ENCODE measurements around the gene RAB37.
A peak's percentile ranks its signal among the peaks of the same experiment; 100 is the strongest.

The RAB37 gene

DNA sequence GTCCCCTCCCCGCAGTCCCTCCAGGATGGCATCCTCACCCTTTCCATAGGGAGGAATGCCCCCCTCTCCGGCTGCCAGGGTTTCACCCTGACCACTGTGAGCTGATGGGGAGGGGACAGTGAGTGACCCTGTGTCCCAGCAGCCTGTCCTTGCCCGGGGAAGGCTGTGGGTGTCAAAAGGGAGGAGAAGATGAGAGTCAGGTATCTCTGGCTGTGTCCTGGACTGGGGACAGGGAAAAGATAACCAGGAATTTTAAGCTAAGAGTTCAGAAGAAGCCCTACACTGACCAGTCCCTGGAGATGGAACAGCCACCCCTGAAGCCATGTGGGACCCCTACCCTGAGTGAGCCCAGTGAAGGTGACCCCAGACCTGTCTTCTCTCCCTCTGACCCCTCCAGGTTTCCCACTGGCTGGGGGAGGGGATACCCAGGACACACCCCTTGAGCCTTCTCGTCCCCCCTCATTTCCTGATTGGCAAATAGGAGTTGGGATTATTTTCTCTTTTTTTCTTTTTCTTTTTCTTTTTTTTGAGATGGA, 27.8 kb downstream of the RAB37 start:
- no peak for DNase-seq

DNA sequence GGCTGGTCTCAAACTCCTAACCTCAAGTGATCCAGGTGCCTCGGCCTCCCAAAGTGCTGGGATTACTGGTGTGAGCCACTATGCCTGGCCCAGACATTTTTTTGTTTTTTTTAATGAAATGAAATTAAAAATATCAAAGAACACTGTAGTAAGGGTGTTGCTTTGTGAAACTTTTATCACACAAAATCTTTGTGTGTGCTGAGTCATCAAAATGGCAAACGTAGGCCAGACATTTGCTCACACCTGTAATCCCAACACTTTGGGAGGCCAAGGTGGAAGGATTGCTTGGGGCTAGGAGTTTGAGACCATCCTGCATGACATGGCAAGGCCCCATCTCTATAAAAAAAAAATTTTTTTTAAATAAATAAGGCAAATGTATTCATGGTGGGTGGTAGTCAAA, 29.4 kb downstream of the RAB37 start:
- DNase-seq = no peak

DNA sequence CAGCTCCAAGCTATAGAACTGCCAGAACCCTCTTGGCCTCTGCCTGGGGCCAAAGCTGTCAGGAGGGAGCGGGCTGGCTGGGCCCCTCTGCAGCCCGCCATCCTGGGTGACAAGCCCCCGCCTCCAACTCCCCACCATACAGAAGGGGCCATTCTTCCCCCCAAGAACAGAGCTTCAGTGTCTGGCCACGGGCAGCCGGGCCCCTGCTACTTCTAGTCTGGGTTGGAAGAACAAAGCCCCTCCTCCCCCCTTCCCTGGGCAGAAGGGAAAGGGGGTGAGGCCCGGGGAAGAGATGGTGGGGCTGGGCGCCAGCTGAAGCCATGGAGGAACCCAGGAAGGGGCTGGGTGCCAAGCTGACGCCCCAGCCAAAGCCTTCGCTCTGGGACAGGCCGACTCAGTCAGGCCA, 30.1 kb downstream of the RAB37 start:
- no peak for DNase-seq

DNA sequence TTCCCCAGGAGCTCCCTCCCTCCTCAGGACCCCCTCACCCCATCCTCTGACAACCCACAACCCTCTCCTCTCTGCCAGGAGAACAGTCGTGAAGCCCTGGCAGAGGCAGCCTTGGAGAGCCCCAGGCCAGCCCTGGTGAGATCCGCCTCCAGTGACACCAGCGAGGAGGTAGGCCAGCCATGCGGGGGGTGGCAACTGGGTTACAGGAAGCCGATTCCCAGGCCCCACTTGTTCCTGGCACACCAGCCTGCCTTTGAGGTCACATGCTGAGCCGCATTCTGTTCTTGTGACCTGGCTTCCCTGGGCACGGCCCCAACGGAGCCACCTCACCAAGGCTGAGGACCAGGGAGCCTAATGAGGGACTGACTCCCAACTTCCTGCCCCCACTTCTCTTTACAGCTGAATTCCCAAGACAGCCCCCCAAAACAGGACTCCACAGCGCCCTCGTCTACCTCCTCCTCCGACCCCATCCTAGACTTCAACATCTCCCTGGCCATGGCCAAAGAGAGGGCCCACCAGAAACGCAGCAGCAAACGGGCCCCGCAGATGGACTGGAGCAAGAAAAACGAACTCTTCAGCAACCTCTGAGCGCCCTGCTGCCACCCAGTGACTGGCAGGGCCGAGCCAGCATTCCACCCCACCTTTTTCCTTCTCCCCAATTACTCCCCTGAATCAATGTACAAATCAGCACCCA, 31.2 kb downstream of the RAB37 start:
- DNase-seq = no peak

DNA sequence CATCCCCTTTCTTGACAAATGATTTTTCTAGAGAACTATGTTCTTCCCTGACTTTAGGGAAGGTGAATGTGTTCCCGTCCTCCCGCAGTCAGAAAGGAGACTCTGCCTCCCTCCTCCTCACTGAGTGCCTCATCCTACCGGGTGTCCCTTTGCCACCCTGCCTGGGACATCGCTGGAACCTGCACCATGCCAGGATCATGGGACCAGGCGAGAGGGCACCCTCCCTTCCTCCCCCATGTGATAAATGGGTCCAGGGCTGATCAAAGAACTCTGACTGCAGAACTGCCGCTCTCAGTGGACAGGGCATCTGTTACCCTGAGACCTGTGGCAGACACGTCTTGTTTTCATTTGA, 31.7 kb downstream of the RAB37 start:
- DNase-seq = no peak

DNA sequence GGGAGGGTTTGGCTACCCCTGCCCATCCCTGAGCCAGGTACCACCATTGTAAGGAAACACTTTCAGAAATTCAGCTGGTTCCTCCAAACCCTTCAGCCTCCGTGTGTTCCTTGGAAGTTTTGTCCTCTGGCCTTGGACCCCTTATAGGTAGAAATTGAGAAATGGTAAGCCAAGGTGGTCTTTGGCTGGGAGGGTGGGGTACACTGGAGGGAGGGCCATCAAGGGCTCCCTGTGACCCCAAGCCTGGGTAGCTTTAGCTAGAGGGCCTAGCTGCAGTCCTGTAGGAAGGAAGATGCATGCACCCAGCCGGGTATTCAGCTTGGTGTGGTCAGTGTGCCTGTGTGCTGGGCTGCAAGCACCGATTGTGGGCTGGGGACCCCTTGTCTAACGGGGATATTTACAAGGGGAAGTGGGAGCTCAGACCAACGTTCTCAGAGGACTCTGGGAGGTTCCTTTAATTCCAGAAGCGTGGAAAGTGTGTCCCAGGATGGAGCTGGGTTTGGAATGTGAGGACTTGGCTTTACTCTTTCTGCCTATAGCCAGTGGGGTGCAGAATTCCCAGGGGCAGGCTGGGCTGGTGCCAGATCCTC, 32.3 kb downstream of the RAB37 start:
- no peak for DNase-seq

DNA sequence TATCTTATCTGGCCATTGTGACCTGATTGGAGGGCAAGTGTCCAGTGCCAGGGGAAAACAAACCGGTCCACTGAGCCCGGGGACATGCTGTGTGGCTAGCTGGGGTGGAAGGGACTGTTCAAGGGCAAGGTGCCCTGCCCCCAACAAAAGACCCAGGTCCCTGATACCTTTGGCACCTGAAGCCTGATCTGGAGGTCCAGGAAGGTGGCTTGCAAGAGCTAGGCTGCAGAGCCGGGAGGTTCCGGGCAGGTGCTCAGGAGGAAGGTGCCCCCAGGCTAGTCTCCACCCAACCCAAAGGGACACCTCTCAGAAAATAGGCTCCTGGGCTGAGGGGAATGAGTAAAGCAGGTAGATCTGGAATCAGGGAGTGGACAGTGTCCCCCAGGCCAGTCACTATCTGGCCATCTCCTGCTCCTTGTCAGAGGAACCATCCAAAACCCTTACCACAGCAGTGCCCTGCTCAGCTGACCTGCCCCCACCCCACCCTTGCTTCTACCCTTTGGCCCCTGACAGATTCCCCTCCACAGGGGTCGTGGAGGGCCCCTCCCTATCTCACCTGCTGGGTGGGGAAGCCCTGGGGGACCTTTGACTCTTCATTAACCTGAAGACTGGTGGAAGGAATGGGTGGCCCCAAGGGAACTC, 32.9 kb downstream of the RAB37 start:
- DNase-seq = no peak

DNA sequence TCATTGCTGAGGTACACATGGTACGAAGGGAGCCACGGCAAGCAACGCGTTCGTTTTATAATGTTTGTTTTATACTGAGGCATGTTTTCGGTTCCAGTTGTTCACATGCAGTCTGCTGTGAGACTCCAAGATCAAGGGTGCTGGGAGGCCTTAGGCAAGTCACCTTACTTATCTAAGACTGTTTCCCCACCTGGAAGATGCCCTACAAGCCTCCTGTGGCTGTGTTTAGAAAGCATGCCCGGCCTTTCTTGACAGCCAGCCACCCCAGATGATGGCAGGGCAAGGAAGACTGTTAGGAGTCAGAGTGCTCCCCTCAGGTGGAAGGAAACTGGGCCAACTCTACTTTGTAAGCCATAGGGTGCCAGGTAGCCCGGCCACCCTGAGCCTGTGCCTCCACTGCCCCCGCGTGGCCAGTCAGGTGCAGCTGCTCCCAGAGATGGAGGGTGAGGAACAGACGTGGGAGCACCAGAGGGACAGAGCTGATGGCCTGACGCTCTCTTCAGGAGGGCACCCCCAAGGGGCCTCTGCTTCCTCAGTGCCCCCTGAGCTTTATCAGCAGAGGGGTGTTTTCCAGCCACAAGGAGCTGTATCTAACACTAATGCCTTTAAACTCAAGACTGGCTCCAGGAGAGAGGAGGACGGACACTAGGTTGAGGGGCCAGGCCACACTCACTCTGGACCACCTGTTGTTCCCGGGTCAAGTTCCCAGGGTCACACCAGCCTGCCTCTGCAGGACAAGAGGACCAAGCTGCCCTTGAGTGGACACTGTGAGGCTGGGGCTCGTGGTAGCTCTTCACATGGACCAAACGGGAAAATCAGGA, 33.7 kb downstream of the RAB37 start:
- DNase-seq = peak; percentile 55 to 72 (median 66)

DNA sequence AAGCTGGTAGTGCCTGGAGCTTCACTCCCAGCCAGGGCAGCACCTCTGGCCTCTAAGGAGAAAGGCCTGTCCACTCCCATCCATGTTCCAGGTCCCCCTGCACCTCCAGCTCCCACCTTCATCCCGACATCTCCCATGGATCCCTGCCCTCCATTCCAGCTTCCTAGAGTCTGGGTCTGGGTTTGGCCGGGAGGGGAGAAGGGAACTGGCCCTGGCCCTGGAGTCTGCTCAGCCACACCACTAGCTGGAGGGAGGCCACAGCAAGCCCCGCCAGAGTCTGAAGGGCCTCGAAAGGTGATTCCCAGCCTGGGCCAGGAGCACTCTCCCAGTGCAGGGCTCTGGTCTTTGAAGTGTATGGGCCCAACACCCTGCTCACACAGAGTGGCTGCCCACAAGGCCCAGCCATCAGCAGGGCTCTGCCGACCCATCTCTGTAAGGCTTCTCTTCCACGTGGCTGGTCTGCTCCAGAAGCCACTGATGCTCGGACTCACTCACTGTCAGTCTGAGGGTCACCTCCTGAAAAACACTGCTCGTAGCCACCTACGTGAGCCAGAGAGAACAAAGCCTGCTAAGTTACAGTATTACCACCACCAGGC, 34.4 kb downstream of the RAB37 start:
- DNase-seq = no peak

DNA sequence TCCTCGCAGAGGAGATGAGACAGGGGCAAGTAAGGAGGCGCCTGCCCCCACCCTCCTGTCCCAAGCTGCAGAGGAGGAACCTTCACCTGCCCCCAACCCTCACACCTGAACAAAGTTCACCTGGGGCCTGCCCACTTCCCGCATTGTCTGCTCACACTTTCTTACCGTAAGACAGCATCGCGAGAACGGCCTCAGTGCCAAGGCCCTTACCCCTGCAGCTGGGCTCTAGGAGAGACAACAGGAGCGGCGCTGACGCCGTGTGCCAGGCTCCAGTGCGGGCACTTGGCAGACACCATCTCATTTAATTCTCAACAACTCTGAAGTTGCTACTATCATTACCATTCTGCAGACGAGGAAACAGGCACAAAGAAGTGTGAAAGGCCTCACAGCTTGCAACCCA, 35.0 kb downstream of the RAB37 start:
- DNase-seq = no peak

DNA sequence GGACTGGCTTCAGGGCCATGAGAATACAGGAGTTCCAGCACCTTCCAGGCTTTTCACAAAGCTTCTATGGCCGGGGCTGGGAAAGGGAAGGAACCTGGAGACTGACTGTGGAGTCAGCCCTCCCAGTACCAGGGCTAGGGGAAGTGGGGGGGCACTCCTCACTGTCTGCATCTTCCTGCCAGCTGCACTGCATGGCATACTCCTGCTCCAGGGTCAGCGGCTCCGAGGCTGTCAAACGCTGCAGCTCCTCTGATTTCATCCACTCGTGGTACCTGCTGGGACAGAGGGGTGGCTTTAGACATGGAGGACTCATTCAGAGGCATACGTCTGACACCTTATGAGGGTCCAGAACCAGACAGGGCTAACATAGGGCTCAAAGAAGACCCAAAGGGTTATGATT, 36.4 kb downstream of the RAB37 start:
- DNase-seq = no peak

DNA sequence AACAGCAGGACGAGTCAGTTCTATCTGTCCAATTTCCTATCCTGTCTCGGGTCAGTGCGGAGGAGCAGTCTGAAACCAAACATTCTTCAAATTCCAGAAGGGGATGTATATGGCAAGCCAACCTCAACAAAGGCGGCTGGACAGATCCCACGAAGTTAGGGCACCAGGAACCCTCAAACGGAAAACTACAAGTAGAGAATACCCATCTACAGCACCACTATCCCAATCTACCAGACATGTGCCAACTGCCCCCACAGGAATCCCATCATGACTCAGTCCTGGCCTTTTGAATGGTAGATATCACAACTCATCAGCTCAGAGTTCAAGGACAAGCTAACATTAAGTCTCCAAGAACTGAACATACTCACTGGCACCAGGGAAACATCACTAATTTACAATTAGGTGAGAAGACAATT, 36.8 kb downstream of the RAB37 start:
- DNase-seq = no peak

DNA sequence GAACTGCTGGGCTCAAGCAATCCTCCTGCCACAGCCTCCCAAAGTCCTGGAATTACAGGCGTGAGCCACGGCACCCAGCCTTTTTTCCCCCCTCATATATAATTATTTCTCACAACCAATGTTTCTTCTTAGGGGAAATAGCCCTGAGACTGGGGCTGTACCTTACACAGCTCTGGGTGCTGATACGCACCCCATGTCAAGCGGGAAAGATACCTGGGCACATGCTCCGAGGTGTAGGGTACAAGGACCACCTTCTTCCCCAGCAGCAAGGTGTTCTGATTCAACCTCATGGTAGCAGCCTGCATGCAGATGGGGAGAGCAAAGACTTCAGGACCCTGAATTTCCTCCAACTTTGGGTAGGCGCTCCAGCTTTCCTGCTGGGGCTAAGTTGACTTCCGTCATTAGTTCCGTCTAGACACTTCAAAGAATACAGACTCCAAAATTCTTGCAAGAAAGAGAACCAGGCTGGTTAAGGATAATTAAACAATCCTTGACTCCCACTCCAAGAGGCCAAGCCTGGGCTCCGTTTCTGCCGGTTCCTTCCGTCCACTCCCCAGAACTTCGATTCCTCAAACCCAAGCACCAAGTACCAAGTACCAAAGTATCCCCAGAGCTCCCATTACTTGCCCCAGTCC, 38.5 kb downstream of the RAB37 start:
- no peak for DNase-seq

DNA sequence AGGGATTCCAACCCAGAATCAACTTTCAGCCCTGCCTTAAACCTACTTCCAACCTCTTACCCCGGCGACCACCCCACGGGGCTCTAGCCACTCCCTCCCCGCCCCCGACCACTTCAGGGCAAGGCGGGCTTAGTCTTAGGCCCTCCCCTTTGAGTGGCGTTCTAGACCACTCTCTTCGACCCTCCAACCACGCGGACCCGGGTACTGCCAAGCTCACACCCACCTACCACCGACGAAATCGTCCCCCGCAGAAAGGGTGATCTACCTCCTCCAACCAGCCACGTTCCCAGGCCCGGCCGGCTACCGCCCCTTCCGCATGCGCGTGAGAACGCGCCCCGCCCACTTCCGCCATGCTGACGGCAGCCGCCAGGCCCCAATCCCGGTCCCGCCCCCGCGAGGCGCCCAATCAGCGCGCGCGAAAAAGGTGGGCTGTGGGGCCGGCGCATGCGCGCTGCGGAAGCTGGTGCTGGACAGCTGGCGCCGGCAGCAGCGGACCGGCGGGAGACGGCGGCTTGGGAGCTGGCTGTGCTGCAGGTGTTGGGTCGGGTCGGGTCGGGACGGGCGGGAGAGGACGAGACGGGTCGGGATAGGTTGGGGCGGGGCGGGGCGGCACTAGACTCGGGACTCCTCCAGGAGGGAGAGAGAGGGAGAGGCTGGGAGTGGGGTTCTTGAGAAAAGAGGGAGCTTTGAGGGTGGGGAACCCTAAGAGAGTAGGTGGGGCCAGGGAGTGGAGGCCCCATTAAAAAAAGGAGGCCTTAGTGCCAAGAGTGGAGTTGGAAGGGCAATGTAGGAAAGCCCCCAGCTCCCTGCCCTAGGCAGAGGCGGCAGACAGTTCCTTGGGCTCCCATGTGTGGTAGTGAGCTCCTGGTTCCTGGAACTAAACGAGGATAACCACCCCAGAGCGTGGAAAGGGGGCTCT, 39.2 kb downstream of the RAB37 start, which contains the start of gene NAT9:
Gene NAT9 (minus strand): TSS at position 302 of the 919 bp plus-strand sequence. CDS start 647 bp downstream, outside the sequence.
- DNase-seq = peak; percentile 97 to 99 (median 98)

DNA sequence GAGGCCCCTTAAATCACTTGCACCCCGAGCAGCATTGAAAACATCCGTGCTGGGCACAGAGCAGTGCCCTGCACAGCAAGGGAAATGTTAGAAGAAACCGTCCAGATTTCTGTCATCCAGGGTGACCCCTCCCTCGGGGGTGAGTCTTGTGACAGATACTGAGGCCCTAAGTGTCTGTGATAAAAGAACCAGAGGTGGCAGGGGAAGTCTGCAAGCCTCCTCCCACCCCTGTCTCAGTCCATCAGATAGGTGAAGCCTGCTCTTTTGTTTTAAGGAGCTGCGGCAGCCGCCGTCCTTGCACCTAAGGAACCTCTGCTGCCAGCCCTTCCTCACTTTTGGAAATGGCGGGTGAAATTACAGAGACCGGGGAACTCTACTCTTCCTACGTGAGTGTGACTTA, 39.9 kb downstream of the RAB37 start:
- no peak for DNase-seq

DNA sequence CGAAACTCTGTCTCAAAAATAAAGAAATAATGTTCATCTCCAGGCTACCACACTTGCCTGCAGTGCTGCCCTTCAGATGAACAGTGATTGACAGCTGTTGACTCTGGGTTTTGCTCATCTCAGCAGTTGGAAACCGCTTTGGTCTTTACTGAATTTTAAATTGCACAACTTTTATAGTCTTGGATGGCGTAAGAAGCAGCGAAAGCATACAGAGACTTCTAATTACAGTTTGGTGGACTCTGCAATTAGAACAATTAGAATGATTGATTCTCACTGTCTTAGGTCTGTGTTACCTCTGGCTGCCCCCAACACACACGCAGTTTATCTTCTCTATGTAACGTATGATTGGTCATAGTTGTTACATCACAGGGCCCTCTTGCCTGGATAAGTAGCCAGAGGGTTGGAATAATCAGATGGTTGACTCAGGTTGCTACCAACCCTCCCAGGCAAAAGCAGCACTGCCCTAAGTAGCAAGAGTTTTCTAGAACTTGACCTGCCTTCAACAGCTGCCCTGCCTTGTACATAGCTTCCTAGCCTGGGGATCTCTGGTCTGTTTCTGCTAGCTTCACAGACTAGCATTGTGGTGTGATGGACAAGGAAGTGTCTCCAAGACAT, 41.0 kb downstream of the RAB37 start:
- no peak for DNase-seq

DNA sequence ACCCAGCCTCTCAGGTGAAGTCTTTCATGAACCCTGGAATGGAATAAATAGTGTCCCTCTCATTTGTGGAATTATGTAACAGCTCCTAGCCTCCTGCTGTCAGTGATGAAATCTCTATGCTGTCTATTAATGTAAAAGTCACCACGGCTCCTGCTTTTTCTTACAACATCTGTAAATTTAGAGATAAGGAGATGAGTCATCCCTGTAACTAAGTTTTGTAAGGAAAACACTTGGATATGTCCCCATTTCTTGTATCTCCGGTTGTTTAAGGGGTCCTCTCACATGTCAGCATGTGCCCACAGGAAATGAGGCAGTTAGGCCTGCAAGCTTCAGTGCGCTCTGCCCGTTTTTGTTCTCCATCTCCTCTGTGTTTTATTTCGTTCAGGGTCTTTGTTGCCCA, 41.9 kb downstream of the RAB37 start:
- no peak for DNase-seq

DNA sequence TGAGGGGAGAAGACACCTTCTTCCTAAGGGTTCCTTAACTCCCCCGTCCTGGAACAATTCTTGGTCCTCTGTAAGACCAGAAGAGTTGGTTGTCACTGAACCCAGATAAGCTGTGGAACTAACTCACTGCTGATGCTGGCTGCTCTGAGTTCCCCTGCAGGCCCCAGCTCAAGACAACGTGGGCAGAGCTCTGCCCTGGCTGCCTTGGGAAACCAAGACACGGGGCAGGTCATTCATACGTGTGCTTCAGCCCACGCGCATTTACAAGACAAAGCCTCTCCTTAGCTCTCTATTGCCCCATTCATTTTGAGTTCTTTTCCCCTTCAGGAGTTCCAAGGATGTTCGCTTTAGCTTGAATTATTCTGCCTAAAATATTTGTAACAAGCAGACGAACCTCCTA, 42.4 kb downstream of the RAB37 start:
- DNase-seq = no peak

DNA sequence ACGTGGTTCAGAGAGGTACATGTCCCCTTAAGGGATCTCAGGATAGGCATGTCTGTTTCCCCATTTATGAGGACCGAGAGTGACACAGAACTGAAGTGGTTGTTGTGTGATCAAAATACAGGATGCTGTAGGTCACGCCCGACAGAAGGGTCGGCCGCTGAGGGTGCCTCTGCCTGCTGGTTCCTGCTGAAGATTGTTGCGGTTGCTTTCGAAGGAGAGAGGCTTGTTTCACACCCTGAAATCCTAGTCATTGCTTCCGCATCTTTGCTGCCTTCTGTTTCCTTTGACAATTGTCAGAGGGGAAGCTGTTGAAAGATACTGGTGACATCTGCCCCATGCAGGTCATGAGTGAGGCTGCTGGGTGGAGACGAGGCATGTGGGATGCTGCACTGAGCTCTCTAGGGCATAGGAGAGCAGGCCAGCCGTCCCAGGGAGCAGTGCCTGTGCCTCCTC, 42.9 kb downstream of the RAB37 start:
- DNase-seq = peak in 3 of 5 donors; percentile 41 to 95 (median 48)

DNA sequence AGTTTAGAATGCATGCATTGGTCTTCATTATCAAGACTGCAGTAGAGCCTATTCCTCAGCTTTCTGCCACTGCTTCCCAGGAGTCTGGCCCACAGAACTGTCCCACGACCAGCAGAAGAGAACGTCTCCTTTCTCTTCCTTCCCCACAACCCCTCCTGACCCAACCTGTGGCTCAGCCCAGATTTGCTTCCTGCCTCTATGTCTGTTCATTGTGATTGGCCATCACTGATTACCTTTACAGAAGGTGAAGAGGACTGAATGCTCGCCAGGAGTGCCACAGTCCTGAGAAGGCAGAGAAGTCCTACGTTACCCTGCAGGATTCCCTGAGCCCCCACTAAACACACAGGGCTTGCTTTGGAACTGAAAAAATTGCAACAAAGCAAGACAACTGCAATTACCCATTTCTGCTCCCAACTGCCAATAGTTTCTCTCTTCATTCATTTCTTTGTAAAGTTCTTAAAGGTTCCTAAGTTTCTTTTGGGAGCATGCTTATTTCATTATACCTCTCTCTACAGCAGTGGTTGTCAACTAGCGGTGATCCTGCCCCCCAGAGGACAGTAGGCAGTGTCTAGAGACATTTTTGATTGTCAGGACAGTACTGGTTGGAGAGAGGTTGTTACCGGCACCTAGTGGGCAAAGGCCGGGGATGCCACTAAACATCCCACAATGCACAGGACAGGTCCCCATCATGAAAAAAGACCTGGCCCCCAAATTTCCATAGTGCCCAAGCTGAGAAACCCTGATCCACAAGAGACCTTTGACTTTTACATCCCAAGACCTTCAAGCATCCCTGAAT, 43.6 kb downstream of the RAB37 start:
- peak in 1 of 5 donors; percentile 64 for DNase-seq

Data from T-helper 1 cell (primary cell).